ENCODE data around the gene ILDR1. TPM values are rescaled to one million over a fixed set of nuclear protein-coding genes. Genes with fewer than 3 reads are reported as not detected.

The ILDR1 gene
- total and polyA plus RNA-seq, 12 donors = 0.32 to 5.6 (median 2.4) TPM; not detected in 1

DNA sequence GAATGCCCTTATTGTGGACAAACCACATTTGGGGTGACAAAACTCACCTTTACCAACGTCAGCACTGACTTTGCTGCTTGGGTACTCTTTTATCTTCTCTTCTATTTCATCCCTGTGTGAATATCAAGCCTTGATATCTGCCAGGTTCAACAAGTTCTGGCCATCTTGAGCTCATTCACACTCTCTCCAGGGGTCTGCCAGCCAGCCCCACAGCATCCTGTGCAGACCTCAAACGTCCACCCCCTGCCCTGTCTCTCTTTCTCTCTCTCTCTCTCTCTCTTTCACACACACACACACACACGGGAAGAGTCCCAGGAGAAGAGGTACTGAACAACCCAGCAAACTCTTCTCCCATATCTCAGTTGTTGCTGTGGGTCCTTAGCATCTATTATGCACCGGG, 10.7 kb downstream of the ILDR1 start:
- H3K27ac ChIP-seq = no peak overlapping the region
- H3K27me3 ChIP-seq = no peaks in the 10 kb centered on the region
- DNase-seq = no peak
- no peaks in the 10 kb centered on the region for H3K9me3 ChIP-seq (replicated peaks in 1 of 3)
- TF ChIP-seq POLR2A (IDR thresholded peaks at IDR 0.05) = no peak
- TF ChIP-seq, protein P1, sequence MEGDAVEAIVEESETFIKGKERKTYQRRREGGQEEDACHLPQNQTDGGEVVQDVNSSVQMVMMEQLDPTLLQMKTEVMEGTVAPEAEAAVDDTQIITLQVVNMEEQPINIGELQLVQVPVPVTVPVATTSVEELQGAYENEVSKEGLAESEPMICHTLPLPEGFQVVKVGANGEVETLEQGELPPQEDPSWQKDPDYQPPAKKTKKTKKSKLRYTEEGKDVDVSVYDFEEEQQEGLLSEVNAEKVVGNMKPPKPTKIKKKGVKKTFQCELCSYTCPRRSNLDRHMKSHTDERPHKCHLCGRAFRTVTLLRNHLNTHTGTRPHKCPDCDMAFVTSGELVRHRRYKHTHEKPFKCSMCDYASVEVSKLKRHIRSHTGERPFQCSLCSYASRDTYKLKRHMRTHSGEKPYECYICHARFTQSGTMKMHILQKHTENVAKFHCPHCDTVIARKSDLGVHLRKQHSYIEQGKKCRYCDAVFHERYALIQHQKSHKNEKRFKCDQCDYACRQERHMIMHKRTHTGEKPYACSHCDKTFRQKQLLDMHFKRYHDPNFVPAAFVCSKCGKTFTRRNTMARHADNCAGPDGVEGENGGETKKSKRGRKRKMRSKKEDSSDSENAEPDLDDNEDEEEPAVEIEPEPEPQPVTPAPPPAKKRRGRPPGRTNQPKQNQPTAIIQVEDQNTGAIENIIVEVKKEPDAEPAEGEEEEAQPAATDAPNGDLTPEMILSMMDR (IDR thresholded peaks at IDR 0.05) = no peak
- H3K4me3 ChIP-seq = no peak overlapping the region
- no peaks in the 10 kb centered on the region for H3K4me1 ChIP-seq (replicated peaks in 1 of 2)
- intact Hi-C loops (cut with DNase I) = no loop called here
- 48 to 78% (median 68%) methylated on average over 4 of the region's 4 CpGs for WGBS, 4 donors
- H3K36me3 ChIP-seq (replicated peaks in 1 of 2) = no peaks in the 10 kb centered on the region

DNA sequence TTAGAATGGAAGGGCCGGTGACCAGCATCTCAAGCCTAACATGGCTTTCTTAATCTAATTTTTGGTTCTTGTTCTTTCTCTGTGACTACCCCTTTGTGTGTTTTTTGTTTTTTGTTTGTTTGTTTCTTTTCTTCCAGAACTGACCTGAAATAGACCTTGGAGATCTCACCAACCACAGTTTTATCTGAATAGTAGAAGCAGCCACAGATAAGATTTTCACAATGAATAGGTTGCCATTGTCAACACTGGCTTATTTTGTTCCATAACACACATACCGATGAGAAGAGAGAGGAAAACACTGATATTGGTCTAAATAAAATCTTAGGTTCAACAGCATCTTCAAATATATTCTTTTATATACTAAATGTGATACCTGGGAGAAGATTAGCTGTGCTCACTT, 11.5 kb downstream of the ILDR1 start:
- Histone ChIP-seq H3K27ac (no peak overlapping the region), H3K27me3 (no peaks in the 10 kb centered on the region), H3K36me3 (replicated peaks in 1 of 2) (no peaks in the 10 kb centered on the region), H3K4me3 (no peak overlapping the region), H3K4me1 (replicated peaks in 1 of 2) (no peaks in the 10 kb centered on the region), H3K9me3 (replicated peaks in 1 of 3) (no peaks in the 10 kb centered on the region)
- DNase-seq = no peak
- intact Hi-C loops (cut with DNase I) = no loop called here
- WGBS, 4 donors = 58 to 76% (median 68%) methylated on average over 2 of the region's 2 CpGs
- TF ChIP-seq, protein P1 (IDR thresholded peaks at IDR 0.05) = no peak

DNA sequence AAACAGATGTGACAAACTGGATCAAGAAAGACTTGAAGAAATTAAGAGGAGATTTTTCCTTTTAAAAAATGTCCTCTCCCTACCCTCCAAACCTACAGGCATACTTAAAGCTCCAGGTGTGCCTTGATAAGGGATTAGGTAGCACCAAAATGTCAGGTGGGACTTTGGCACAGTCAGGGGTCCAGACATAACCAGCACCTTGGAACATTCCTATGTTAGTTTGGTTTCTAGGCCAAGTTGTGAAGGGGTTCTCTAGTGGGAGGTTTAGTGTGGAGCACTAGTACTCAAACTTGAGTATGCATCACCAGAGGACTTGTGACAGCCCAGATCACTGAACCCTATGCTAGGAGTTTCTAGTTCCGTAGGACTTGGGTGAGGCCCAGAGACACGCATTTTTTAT, 13.9 kb downstream of the ILDR1 start:
- intact Hi-C loops (cut with DNase I) = no loop called here
- Histone ChIP-seq H3K9me3 (replicated peaks in 1 of 3) (no peaks in the 10 kb centered on the region), H3K27me3 (no peaks in the 10 kb centered on the region), H3K27ac (no peak overlapping the region), H3K36me3 (replicated peaks in 1 of 2) (no peaks in the 10 kb centered on the region), H3K4me1 (replicated peaks in 1 of 2) (peaks cover 0 to 8% of the 10 kb centered on the region in 2 donors), H3K4me3 (no peak overlapping the region)
- TF ChIP-seq POLR2A (IDR thresholded peaks at IDR 0.05) = no peak
- TF ChIP-seq, protein P1 (IDR thresholded peaks at IDR 0.05) = no peak
- no peak for DNase-seq
- 91 to 97% (median 94%) methylated on average over 2 of the region's 2 CpGs for WGBS, 4 donors

DNA sequence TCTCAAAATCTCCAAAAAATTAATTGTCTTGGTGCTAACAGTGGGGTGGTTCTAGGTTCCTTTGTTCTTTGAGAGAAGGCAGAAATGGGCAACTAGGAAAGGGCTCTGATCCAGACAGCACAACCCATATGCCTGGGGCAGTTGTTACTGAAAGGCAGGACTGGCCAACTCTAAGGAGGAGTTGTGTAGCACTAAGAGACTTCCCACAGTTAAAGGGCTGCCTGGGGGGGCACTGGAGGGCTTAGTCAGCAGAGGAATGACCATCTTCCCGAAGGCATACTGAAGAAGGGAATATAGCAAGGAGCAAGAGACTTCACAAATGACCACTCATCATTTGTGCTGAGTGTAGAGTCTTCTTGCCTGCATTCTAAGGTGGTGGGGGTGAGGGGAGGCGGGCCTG, 15.8 kb downstream of the ILDR1 start:
- Histone ChIP-seq H3K27ac (no peak overlapping the region), H3K9me3 (replicated peaks in 1 of 3) (no peaks in the 10 kb centered on the region), H3K27me3 (no peaks in the 10 kb centered on the region), H3K4me3 (no peak overlapping the region), H3K36me3 (replicated peaks in 1 of 2) (no peaks in the 10 kb centered on the region), H3K4me1 (replicated peaks in 1 of 2) (peaks cover 0 to 8% of the 10 kb centered on the region in 2 donors)
- no peak for TF ChIP-seq POLR2A (IDR thresholded peaks at IDR 0.05)
- TF ChIP-seq, protein P1 (IDR thresholded peaks at IDR 0.05) = no peak
- no peak for DNase-seq
- intact Hi-C loops (cut with DNase I) = no loop called here
- 88 to 94% (median 93%) methylated on average over 2 of the region's 2 CpGs for WGBS, 4 donors

Measured in adrenal gland (tissue), 12 donors.